D341Med (cell line): ENCODE results near the gene FCHSD1.
"Not testable (repeated sequence)": the region's sequence is repeated elsewhere in the genome, so short reads cannot be mapped to it uniquely, and the experiment has no call there.

Source experiments
- DNase-seq: peaks from one replicate; pipeline ENCODE4 v3.0.0; 2012; ENCODE audit warnings: low spot score

Gene FCHSD1

DNA sequence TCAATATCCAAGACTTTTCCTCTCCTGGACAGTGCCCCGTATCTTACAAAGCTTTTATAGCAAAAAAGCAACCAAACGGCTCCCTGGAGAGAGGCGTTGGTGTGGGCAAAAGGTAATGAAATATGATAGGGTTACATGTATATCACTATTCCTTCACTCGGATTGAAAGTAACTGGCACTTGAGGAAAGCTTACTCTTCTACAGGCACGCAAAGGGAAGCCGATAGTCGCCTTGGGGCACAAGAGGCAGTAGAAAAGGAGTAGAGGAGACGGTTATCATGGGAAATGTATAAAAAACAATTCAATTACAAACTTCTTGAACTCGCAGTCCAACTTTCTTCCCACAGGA is 33.6 kb downstream of the FCHSD1 start:
- no peak for DNase-seq

DNA sequence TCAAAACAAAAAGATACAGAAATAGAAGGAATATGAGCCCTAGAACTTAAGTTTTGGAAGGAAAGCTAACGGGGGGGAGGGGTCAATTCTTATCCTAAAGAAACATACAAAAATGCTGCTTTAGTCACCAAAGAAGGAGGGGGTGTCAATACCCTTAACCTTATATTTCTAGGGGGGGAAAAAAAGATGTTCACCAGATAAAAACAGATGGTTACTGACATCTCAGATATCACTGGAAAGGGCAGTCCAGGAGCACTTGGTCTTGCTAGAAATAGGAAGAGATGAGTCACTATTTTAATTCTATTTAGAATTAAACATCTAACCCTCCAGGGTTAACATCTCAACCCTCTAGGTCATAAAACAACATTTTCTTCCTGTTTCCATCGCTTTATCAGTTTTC is 34.1 kb downstream of the FCHSD1 start:
- no peak for DNase-seq

DNA sequence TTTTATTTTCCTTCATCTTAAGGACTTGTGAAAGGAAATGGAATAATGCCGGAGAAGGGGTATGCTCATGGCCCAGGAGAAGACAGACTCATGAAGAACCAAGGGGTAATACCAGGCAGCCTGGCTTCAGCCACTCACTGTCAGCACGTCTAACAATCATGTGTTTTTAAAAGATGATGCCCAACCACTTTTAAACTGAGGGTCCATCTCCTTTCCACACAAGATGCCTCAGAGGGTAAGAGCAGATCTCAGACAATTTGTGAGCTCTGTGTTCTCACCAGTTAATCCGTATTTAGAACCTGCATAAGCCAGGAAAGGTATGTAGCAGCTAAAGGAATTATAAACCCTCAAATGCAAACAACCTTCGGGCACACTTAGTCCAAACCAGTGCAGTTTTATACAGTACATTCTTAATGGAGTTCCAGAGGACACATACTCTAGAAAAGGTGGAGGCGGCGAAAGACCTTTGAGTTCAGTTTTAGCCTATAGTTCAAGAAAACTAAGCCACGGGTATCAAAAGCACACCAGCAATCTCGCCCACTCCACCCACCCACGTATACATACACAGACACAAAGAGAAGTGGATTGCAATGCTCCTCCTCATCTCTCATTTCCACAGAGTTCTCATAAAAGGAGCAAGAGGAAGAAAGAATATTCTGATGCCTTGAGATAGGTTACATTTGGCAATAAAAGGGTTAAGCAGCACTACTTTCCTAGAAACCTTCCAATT is 35.1 kb downstream of the FCHSD1 start:
- DNase-seq = no peak

DNA sequence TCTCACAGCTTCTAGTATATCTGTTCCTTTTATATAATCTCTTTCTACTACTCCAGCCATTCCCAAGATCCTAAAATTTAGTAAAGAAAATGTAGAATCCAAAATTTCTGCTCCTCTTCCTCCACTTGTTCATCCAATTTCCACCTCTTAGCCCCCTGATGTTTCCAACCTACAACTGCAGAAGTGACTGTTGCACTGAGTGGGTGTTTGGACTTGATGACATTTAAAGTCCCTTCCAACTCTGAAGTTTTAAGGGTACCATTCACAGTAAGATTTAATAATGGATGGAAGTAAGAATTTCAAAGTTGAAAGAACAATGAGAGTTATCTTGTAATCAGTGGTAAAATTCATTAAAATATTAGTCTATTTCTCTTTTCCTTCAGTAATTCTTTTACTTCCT is 37.9 kb downstream of the FCHSD1 start:
- DNase-seq = no peak

DNA sequence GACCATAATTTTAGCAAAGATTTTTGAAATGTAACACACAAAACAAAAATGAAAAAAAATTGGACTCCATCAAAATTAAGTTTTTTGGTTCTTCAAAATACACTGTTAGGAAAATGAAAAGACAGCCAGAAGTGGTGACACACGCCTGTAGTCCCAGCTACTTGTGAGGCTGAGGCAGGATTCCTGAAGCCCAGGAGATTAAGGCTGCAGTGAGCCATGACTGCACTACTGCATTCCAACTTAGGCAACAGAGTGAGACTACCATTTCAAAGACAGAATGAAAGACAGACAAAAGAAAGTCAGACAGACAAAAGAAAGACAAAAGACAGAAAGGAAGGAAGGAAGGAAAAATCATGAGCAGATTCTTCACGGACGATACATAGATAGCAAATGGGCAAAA is 39.9 kb downstream of the FCHSD1 start:
- DNase-seq = no peak

DNA sequence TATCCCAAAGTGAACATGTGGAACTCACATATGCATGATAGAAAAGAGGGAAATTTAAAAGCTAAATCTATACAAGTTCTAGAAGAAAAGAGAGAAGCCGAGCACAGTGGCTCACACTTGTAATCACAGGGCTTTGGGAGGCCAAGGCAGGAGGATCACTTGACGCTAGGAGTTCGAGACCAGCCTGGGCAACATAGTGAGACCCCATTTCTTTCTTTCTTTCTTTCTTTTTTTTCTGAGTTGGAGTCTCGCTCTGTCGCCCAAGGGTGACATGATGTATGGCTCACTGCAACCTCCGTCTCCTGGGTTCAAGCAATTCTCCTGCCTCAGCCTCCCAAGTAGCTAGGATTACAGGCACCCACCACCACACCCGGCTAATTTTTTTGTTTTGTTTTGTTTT is 41.3 kb downstream of the FCHSD1 start:
- not testable (repeated sequence) for DNase-seq

DNA sequence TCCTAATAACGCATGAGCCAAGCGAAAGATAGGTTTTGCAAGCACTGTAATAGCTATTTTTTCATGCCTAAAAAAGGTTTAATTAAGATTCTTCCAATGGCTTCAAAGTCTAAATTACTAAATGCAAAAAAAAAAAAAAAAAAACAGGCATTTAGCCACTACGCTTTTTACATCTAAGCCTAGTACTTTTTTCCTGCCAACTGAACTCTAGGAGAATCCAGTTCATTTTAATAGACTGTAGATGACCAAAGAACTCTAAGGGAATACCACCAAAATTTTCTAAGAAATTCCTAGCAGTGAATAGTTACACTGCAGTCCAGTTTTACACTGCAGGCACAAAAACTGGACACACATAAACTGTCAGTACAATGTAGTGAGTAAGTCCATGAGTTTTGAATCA is 42.2 kb downstream of the FCHSD1 start:
- DNase-seq = no peak

DNA sequence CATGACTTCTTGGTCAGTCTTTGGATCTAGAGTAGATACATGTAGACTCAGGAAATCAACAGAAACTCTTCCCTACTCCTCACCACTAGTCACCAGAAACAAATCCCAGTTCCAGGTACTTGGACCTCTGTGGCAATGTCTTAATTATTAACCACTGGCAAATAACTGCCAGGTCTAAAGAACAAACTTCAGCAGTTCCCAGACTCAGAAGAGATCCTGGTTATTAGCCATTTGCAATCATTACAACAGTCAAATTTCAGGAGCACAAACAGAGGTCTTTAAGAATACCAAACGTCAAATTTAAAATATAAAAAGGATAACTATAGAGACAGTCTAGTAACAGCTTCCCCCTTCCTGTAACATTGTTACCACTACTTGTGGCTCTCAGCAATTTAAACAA is 42.7 kb downstream of the FCHSD1 start:
- DNase-seq = no peak

DNA sequence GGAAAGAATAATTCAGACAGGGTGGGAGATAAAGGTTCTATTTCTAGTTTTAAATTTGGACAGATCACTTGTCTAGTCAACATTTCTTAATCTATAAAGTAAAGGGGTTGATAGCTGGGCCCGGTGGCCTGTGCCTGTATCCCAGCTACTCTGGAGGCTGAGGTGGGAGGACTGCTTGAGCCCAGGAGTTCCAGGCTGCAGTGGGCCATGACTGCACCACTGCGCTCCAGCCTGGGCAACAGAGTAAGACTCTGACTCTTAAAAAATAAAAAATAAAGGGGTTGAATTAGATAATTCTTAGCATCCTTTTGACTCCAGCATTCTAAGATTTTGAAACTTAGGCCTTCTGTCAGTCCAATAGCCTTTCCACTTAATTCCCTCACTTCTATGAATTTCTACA is 43.2 kb downstream of the FCHSD1 start:
- no peak for DNase-seq

DNA sequence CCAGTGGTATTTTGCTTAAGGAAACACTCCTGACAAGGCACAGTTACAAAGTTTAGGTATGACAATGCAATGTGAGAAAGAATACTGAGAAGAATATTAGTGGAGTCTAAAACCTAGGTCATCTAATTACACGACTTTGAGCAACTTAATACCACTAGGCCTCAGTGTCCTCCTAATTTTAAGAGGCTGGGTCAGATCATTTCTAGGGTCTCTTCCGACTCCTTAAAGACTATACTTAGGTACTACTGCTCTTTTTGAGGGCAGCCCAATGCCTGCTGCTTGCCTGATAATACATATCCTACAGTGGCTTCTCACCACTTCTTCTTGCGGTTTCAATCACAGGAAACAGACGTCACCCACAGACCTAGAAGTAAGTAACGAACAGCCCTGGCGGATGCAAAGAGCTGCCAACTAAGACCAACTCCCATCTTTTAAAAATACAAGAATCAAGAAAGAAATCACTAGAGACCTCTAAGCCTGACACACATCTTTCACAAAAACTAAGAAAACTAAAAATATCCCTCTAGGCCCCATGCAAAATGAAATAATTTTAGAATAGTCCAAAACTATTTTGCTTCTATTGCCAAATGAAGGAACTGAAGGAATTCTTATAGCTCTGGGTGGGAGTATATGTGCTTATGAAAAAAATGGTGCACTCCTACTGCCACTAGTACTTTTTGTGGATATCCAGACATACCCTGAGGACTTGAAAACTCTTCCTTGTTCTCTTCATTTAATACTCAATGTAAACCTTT is 45.5 kb downstream of the FCHSD1 start:
- DNase-seq = no peak

DNA sequence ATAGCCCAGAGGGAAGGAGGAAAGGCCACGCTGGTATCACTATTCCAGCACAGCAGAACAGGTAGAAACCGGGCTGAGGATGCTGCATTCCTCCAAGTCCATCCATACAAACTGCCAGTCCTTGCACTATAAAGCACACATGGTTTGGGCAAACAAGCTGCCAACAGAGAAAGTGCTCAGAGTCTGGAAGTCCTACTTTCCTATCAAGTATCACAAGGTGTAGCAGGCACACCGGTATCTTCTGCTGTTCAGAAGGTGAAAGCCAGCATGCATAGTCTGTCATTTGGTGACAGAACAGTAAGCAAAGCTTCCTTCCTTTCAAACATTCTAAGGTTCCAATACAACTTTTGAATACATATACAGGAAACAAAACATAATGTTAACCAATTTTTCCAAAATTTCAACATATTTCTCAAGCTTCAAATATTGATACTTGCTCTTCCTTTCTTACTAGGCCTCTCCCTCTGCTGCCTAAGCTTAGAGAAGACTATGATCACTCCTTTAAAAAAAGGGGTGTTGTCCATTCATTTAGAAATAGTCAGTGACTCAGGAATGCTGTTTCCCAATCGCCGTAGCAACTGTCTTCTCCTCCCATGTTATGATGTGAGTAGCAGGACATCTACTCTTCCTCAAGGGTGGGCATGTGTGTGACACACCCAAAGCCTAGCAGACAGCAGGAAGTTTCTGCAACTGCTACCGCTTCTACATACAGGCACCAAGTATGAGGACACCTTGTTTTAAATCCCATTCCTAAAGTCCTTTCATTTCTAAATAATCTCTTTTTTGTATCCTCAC is 47.1 kb downstream of the FCHSD1 start:
- no peak for DNase-seq

DNA sequence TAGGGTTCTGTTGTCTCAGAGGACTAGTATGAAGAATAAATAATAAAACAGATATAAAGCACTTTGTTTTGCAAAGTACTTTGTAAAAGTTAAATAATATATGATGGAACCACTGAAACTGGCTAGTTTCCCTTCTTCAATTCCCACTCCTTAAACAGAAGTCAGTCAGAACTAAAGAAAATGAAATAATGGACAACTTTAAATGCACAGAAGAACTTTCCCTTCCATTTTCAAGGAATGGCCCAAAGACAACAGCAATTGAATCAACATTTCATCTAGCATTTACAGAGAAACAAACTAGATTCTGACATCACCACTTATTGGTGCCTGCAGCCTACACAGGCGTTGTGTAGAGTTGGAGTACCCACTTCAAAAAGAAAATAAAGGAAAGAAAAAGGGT is 48.6 kb downstream of the FCHSD1 start:
- no peak for DNase-seq

DNA sequence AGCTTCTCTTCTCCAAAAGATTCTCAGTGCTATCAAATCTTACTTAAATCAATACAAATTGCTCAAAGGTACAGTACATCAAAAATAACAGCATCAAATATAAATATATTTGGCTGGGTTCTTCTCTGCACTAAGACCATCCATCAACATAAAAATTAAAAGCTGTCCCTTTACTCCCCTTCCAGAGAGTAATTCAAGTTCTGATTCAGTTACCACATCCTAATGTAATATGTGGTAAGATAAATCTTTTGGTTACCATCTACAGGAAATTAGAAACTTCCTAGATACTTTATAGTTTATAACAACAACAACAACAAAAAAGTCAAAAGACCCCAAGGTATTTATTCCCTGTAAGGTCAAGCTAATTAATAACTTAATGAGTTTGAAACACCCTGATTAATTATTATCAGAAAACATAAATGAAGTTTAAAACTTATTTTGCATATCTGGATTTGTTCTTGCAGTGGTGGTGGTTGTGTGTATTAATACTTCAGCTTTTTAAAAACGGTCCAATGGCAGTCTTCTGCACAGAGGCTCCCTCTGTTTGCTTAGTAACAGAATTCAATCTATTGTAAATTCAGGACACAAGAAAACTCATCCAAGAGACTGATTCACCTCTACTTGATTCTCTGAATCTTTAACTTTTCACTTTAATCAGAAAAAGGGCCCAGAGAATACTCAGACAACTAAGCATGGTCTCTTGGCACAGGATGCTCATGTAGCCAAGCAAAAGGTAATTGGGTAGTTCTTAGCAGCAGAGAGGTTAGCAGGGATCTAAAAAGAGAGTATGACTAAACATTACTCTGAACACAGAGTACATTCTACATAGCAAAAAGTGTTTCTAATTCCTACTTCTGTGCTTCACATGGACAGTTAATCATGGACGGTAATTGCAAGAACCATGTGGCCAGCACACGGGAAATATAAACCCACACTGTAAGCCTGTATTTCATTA is 52.5 kb downstream of the FCHSD1 start:
- no peak for DNase-seq

DNA sequence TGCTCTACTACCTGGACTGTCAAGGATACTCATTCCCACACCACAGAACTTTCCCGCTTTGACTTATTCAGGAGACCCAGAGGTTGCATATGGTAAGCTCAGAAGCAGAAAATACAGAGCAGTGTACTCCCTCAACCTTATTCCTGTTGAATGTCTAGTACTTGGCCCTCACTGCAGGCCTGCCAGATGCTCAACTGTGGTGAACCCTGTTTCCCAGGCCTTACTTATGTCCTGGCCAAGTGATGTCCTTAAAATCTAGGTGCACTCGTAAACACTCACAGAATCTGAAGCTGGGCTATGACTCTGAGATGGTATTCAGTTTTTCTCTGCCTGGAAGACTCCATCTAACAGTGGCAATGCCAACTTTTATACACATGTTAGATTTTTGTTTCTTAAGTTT is 53.4 kb downstream of the FCHSD1 start:
- DNase-seq = no peak

DNA sequence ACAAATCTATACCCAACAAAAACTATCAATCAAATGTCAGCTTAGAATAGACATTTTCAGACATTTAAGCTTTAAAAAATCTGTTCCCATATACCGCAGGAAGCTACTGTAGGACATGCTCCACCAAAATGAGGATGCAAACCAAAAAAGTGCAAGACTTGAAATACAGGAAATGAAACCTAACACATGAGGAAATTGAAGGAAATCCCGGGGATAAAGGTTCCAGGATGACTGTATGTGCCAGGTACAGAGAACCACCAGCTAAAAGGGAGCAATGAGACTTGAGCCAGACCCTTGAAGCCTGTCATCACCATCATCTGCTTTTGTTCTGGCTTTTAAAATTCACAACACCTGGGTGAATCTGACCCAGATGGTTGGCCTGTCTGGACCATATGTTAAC is 53.8 kb downstream of the FCHSD1 start:
- DNase-seq = no peak

DNA sequence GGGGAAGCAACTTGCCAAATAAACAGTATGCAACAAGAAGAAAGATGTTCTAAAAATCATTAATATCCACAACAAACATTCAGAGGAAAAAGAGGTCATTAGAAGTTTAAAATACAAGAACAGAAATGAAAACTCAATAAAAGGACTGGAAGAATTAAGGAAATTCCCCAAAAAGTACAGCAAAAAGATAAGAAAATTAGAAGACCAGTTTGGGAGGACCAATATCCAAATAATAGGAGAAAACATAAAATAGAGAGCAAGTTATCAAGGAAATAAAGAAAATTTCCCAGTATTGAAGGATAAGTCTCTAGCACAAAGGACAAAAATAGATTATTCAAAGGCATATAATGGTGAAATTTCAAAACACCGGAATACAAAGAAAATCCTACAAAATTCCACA is 54.4 kb downstream of the FCHSD1 start:
- no peak for DNase-seq

DNA sequence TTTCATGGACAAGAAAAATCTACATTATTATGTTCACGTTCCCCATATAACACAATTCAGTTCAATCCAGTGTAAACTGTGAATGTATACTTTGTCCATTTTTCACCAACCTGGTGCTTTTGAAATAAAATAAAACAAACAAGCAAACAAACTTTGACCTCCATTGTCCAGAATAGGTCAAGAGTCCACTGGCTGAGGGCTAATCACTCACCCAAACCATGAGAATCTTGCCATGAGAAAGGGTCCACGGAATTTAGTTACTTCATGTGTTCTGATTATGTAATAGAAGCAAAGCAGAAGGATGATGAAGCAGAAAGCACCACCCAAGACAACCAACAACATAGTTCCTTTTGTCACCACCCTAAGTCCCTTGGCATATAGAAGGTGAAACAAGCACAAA is 61.1 kb downstream of the FCHSD1 start:
- no peak for DNase-seq
